H1 (cell line): ENCODE data around the gene MREG. TPM values are rescaled to one million over a fixed set of nuclear protein-coding genes. Genes with fewer than 3 reads are reported as not detected.
A peak's percentile ranks its signal among the peaks of the same experiment; 100 is the strongest.

Experiments used
- BRCA1 ChIP-seq: IDR thresholded peaks from 2 replicates; pipeline ENCODE4 v1.6.1; 2012; ENCODE audit warnings: low read depth, low read length, improper control_type of control experiment
- CTCF ChIP-seq, 3 experiments: IDR thresholded peaks; 1 replicate in 2 of 3; 2 replicates in 1 of 3; pipeline versions ENCODE4 v1.5.1 to v1.6.1; 2011; ENCODE audit warnings: low read length in 3 of 3, mild to moderate bottlenecking in 3 of 3, inconsistent platforms in 2 of 3, low read depth in 1 of 3, moderate library complexity in 1 of 3; ENCODE audit not compliant: insufficient read depth in 1 of 3; ENCODE audit errors: control extremely low read depth in 1 of 3
- GTF2F1 ChIP-seq: IDR thresholded peaks from 2 replicates; pipeline ENCODE4 v1.6.1; 2012; ENCODE audit warnings: low read depth, low read length, improper control_type of control experiment, borderline replicate concordance
- JUN ChIP-seq: IDR thresholded peaks from 2 replicates; pipeline ENCODE4 v1.6.1; 2011; ENCODE audit warnings: low read depth, mild to moderate bottlenecking, improper control_type of control experiment, low read length
- JUND ChIP-seq: IDR thresholded peaks from 2 replicates; pipeline ENCODE4 v1.6.1; 2011; ENCODE audit warnings: mild to moderate bottlenecking, improper control_type of control experiment, low read length
- PHF8 ChIP-seq: fragments of 200-600 bp; sonication (generic); conservative IDR thresholded peaks from 2 replicates; pipeline ENCODE4 v1.7.1; 2012; ENCODE audit warnings: low read depth, mild to moderate bottlenecking, inconsistent platforms, low read length, moderate library complexity
- SP1 ChIP-seq: IDR thresholded peaks from 2 replicates; pipeline ENCODE4 v1.6.1; 2011; ENCODE audit warnings: low read depth, low read length
- SP2 ChIP-seq: IDR thresholded peaks from 2 replicates; pipeline ENCODE4 v1.6.1; 2012; ENCODE audit warnings: mild to moderate bottlenecking, low read length, inconsistent platforms
- TBP ChIP-seq: IDR thresholded peaks from 2 replicates; pipeline ENCODE4 v1.6.1; 2011; ENCODE audit warnings: low read depth, low read length, improper control_type of control experiment
- polyA plus RNA-seq, 7 experiments: library from polyadenylated mRNA; depleted of rRNA in 3 of 7; stranded (reverse) in 5 of 7; unstranded in 2 of 7; fragments of >200 nt in 5 of 7; fragments of 200-250 nt in 2 of 7; gene quantifications; 1 replicate in 5 of 7; 2 replicates in 1 of 7; 4 replicates in 1 of 7; pipeline versions ENCODE4 v1.2.1 to v1.2.3, GENCODE V29; 2011 to 2013; ENCODE audit warnings: missing spikeins in 2 of 7, mixed read lengths in 2 of 7
- total RNA-seq: library from RNA; stranded (reverse); fragmentation: NEBNext Ultra II Directional; extraction: Animal tissue kit (Norgen Biotek cat#: 25700); gene quantifications from 2 replicates; pipeline ENCODE4 v1.2.1, GENCODE V29; 2021
- TF ChIP-seq, protein P1 (sequence below): IDR thresholded peaks from 2 replicates; pipeline ENCODE4 v1.6.1; 2012; ENCODE audit warnings: low read length, inconsistent platforms

Gene MREG
- total and polyA plus RNA-seq, 2 of the 8 experiments (the other 6 are each of a cell fraction or from before 2014, with no cell fraction given), result 7.5 to 31.9 TPM

DNA sequence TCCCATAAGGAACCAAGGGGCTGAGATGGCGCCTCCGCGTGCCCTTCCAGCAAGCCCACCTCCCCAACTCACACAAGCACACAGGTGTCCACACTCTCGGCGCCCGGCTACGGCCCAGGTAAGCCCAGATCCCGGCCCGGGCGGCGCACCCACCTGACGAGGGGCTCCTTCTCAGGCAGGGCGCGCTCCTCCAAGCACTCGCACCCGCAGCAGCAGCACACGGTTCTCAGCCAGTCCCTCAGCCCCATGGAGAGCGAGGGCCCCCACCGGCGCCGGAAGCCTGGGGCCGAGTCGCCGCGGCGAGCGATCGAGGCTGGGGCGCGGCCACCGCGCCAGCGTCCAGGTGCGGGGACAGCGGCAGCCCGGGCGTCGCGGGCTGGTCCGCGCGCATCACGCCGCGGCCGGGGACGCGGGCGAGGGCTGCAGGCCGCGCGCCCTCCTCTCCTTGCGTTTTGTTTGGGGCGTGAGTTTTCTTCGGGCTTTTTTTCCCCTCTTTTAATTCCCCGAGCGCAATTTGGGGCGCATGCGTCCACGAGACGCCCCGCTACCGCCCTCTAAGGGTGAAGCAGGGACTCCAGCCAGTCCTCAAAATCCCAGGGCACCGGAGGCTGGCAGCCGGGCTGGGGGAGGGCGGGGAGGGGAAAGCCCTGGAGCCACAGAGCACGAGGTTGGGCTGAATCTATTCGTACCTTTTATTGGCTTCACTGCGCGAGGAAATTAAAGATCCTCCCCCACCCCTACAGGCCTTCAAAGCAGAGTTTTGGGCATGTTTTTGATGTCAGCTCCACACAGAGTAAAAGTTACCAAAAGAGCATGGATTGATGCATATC lies at the start of gene MREG (continued):
- TF ChIP-seq BRCA1 (no peak), CTCF (IDR thresholded peaks at IDR 0.05; ENCODE audit: control extremely low read depth in 1 of 3, insufficient read depth in 1 of 3, low read depth in 1 of 3, low read length in 3 of 3) (peak; percentile 60 to 69 (median 63)), PHF8 (peak; percentile 82), SP2 (no peak), JUND (no peak), SP1 (no peak), TBP (peak; percentile 56; the same call in 1 of the 2 replicates), GTF2F1 (no peak), JUN (no peak)
- TF ChIP-seq, protein P1, sequence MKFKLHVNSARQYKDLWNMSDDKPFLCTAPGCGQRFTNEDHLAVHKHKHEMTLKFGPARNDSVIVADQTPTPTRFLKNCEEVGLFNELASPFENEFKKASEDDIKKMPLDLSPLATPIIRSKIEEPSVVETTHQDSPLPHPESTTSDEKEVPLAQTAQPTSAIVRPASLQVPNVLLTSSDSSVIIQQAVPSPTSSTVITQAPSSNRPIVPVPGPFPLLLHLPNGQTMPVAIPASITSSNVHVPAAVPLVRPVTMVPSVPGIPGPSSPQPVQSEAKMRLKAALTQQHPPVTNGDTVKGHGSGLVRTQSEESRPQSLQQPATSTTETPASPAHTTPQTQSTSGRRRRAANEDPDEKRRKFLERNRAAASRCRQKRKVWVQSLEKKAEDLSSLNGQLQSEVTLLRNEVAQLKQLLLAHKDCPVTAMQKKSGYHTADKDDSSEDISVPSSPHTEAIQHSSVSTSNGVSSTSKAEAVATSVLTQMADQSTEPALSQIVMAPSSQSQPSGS, result no peak
